NOMO-1 (cell line): ENCODE measurements around the gene FGFR3.

Experiments
- DNase-seq, 2 experiments: peaks; one replicate each; lab custom pipeline; 2025; ENCODE audit not compliant: unreplicated experiment in 2 of 2; lab: John Stamatoyannopoulos, UW

The FGFR3 gene

GRCh38 chr4:1786544-1787362 is 6.3 kb upstream of the FGFR3 start:
- DNase-seq: no peak

- no peak for DNase-seq
These were observed 5.5 kb upstream of the FGFR3 start for GRCh38 chr4:1787411-1788077.

- no peak for DNase-seq
These were observed 4.7 kb upstream of the FGFR3 start for GRCh38 chr4:1788254-1788973.

- no peak for DNase-seq
These were observed 3.5 kb upstream of the FGFR3 start for GRCh38 chr4:1789552-1789951.

GRCh38 chr4:1790005-1790404 is 3.1 kb upstream of the FGFR3 start:
- DNase-seq: no peak

GRCh38 chr4:1792158-1792831 is 798 bp upstream of the FGFR3 start:
- no peak for DNase-seq

GRCh38 chr4:1793496-1793840 is 375 bp downstream of the FGFR3 start:
- peak in 1 of 2 experiments; percentile 21 for DNase-seq

- DNase-seq: no peak
These were observed 1.1 kb downstream of the FGFR3 start for GRCh38 chr4:1793940-1794808.

GRCh38 chr4:1794809-1795298 is 1.8 kb downstream of the FGFR3 start:
- DNase-seq: no peak

GRCh38 chr4:1795299-1796195 is 2.5 kb downstream of the FGFR3 start:
- no peak for DNase-seq

GRCh38 chr4:1796486-1797204 is 3.6 kb downstream of the FGFR3 start:
- DNase-seq: no peak

GRCh38 chr4:1797298-1797860 is 4.3 kb downstream of the FGFR3 start:
- DNase-seq: no peak

GRCh38 chr4:1797861-1798579 is 4.9 kb downstream of the FGFR3 start:
- DNase-seq: no peak

GRCh38 chr4:1798580-1799386 is 5.7 kb downstream of the FGFR3 start:
- no peak for DNase-seq

- DNase-seq: no peak
These were observed 6.6 kb downstream of the FGFR3 start for GRCh38 chr4:1799387-1800375.
